Measurements from ENCODE around the gene RBM6.

The RBM6 gene

GRCh38 chr3:50095352-50095998 lies 155.5 kb downstream of the RBM6 start:
- DNase-seq = no peak

GRCh38 chr3:50100386-50100785 lies 160.4 kb downstream of the RBM6 start:
- DNase-seq = no peak

GRCh38 chr3:50100956-50101845 lies 161.3 kb downstream of the RBM6 start:
- no peak for DNase-seq

GRCh38 chr3:50102558-50102957 lies 162.6 kb downstream of the RBM6 start:
- no peak for DNase-seq

GRCh38 chr3:50111757-50112156 lies 171.8 kb downstream of the RBM6 start:
- no peak for DNase-seq

- peak; percentile 52 for DNase-seq
These were observed 172.5 kb downstream of the RBM6 start for GRCh38 chr3:50112462-50112861.

- DNase-seq = no peak
These were observed 177.2 kb downstream of the RBM6 start for GRCh38 chr3:50117120-50117519.

GRCh38 chr3:50118237-50118636 lies 178.3 kb downstream of the RBM6 start:
- no peak for DNase-seq

- DNase-seq = no peak
These were observed 179.8 kb downstream of the RBM6 start for GRCh38 chr3:50119786-50120185.

- peak; percentile 16 for DNase-seq
These were observed 180.6 kb downstream of the RBM6 start for GRCh38 chr3:50120364-50121071.

- peak; percentile 49 for DNase-seq
These were observed 181.4 kb downstream of the RBM6 start for GRCh38 chr3:50121072-50122032.

- DNase-seq = no peak
These were observed 182.1 kb downstream of the RBM6 start for GRCh38 chr3:50122071-50122470.

GRCh38 chr3:50122661-50123391 lies 182.9 kb downstream of the RBM6 start:
- DNase-seq = no peak

GRCh38 chr3:50123394-50124051 lies 183.6 kb downstream of the RBM6 start:
- peak; percentile 25 for DNase-seq

- no peak for DNase-seq
These were observed 184.3 kb downstream of the RBM6 start for GRCh38 chr3:50124052-50124799.

- no peak for DNase-seq
These were observed 184.8 kb downstream of the RBM6 start for GRCh38 chr3:50124800-50125178.

- DNase-seq = no peak
These were observed 185.8 kb downstream of the RBM6 start for GRCh38 chr3:50125541-50126286.

GRCh38 chr3:50126287-50127211 lies 186.6 kb downstream of the RBM6 start:
- DNase-seq = peak; percentile 10

Data from NCI-H526 treated with DMSO at 0.1 percent for 48 hours (cell line).